WERI-Rb-1 (cell line): ENCODE data around the gene SH3PXD2A.
"Not testable (repeated sequence)": the region's sequence is repeated elsewhere in the genome, so short reads cannot be mapped to it uniquely, and the experiment has no call there.

Source experiments
- DNase-seq: peaks from one replicate; pipeline ENCODE4 v3.0.0-alpha.2; 2020
- H3K27ac ChIP-seq: fragments of 250-450 bp; sonication (Bioruptor Pico); 2 replicates; pipeline ENCODE4 v1.5.1; 2020; ENCODE audit warnings: mild to moderate bottlenecking, moderate library complexity
- H3K27me3 ChIP-seq: fragments of 250-450 bp; sonication (Bioruptor Pico); 2 replicates; pipeline ENCODE4 v1.5.1; 2021; ENCODE audit warnings: mild to moderate bottlenecking, low read depth, moderate library complexity; ENCODE audit not compliant: insufficient read depth, severe bottlenecking
- H3K36me3 ChIP-seq: fragments of 250-450 bp; sonication (Bioruptor Pico); 2 replicates; pipeline ENCODE4 v1.5.1; 2020; ENCODE audit warnings: mild to moderate bottlenecking, moderate library complexity
- H3K4me3 ChIP-seq: 2 replicates; pipeline ENCODE4 v1.5.1; 2011; ENCODE audit warnings: low read depth, mild to moderate bottlenecking, control low read depth, low read length
- H3K9me3 ChIP-seq: fragments of 250-450 bp; sonication (Bioruptor Pico); 2 replicates; pipeline ENCODE4 v1.5.1; 2021; ENCODE audit warnings: mild to moderate bottlenecking, moderate library complexity; ENCODE audit not compliant: severe bottlenecking
- CTCF ChIP-seq: IDR thresholded peaks from 2 replicates; pipeline ENCODE4 v1.5.1; 2011; ENCODE audit warnings: low read depth, mild to moderate bottlenecking, control low read depth, inconsistent platforms, low read length

SH3PXD2A gene

GRCh38 chr10:103612462-103613365, 242.7 kb downstream of the SH3PXD2A start:
- H3K27me3 ChIP-seq, result no peaks in the 10 kb centered on the region
- no peaks in the 10 kb centered on the region for H3K9me3 ChIP-seq
- H3K36me3 ChIP-seq, result no peaks in the 10 kb centered on the region; the same call in 1 of the 2 replicates
- H3K27ac ChIP-seq, result no peak overlapping the region
- H3K4me3 ChIP-seq, result no peak overlapping the region
- no peak for DNase-seq
- TF ChIP-seq CTCF, result no peak

GRCh38 chr10:103610921-103611511, 244.4 kb downstream of the SH3PXD2A start:
- Histone ChIP-seq H3K36me3 (no peaks in the 10 kb centered on the region; the same call in 1 of the 2 replicates), H3K9me3 (no peaks in the 10 kb centered on the region), H3K27ac (no peak overlapping the region), H3K27me3 (no peaks in the 10 kb centered on the region), H3K4me3 (no peak overlapping the region)
- no peak for TF ChIP-seq CTCF
- no peak for DNase-seq

GRCh38 chr10:103610083-103610472, 245.3 kb downstream of the SH3PXD2A start:
- no peak for DNase-seq
- Histone ChIP-seq H3K9me3 (no peaks in the 10 kb centered on the region), H3K4me3 (no peak overlapping the region), H3K36me3 (no peaks in the 10 kb centered on the region; the same call in 1 of the 2 replicates), H3K27me3 (no peaks in the 10 kb centered on the region), H3K27ac (no peak overlapping the region)
- TF ChIP-seq CTCF, result no peak

- Histone ChIP-seq H3K4me3 (no peak overlapping the region), H3K9me3 (no peaks in the 10 kb centered on the region), H3K36me3 (no peaks in the 10 kb centered on the region; the same call in 1 of the 2 replicates), H3K27me3 (no peaks in the 10 kb centered on the region), H3K27ac (no peak overlapping the region)
- no peak for TF ChIP-seq CTCF
- DNase-seq, result no peak
Measured at GRCh38 chr10:103609231-103610082, 245.9 kb downstream of the SH3PXD2A start.

- H3K9me3 ChIP-seq, DNase-seq, H3K4me3 ChIP-seq, H3K36me3 ChIP-seq, H3K27me3 ChIP-seq, H3K27ac ChIP-seq: not testable (repeated sequence)
Measured at GRCh38 chr10:103608056-103608455, 247.3 kb downstream of the SH3PXD2A start.

- H3K27me3 ChIP-seq, H3K9me3 ChIP-seq, H3K36me3 ChIP-seq, H3K4me3 ChIP-seq, H3K27ac ChIP-seq, DNase-seq: not testable (repeated sequence)
Measured at GRCh38 chr10:103607051-103607450, 248.3 kb downstream of the SH3PXD2A start.

GRCh38 chr10:103606097-103606438, 249.3 kb downstream of the SH3PXD2A start:
- H3K27me3 ChIP-seq, H3K9me3 ChIP-seq, H3K27ac ChIP-seq, DNase-seq, H3K36me3 ChIP-seq, H3K4me3 ChIP-seq: not testable (repeated sequence)
